Endothelial cell of umbilical vein (primary cell): ENCODE measurements around the gene KREMEN1. TPM values are rescaled to one million over a fixed set of nuclear protein-coding genes. Genes with fewer than 3 reads are reported as not detected.

ENCODE experiments used
- BruUV-seq: library from RNA; stranded (reverse); fragments of 400-500 nt; replicated peaks from 2 replicates; lab custom pipeline; 2021; lab: Mats Ljungman, UMichigan
- CTCF ChIA-PET: fragments of 300-600, 350-600 bp; sonication (Branson Sonifier 250); formaldehyde crosslinking; loops from one replicate; lab custom pipeline; 2021; ENCODE audit warnings: antibody characterized with exemption, inconsistent platforms; lab: Charles Lee
- POLR2A ChIA-PET: fragments of 300-600, 350-600 bp; sonication (Branson Sonifier 250); formaldehyde crosslinking; loops from one replicate; lab custom pipeline; 2021; ENCODE audit warnings: antibody characterized with exemption, inconsistent platforms; lab: Charles Lee
- DNase-seq: peaks from one replicate; pipeline ENCODE4 v3.0.0-alpha.2; 2011; ENCODE audit warnings: low read depth, low spot score
- FAIRE-seq: peaks from 2 replicates; lab custom pipeline; 2011; peaks lifted over from hg19 to GRCh38; lab: Jason Lieb, UNC
- H2AFZ ChIP-seq: 2 replicates; pipeline ENCODE4 v1.6.0; 2012; ENCODE audit warnings: low read depth, low read length, control low read depth, inconsistent platforms
- H3K27ac ChIP-seq: 2 replicates; pipeline ENCODE4 v1.5.1; 2011; ENCODE audit warnings: low read depth, mild to moderate bottlenecking, control low read depth, low read length, moderate library complexity; ENCODE audit not compliant: insufficient read depth
- H3K27me3 ChIP-seq, 2 experiments: 2 replicates each; pipeline versions ENCODE4 v1.6.0 to v1.6.1; 2011; ENCODE audit warnings: low read length in 2 of 2, mixed read lengths in 1 of 2; ENCODE audit not compliant: control insufficient read depth in 2 of 2, insufficient read depth in 2 of 2
- H3K36me3 ChIP-seq, 2 experiments: 2 replicates in 1 of 2; 3 replicates in 1 of 2; pipeline ENCODE4 v1.5.1; 2011; ENCODE audit warnings: low read length in 2 of 2, mild to moderate bottlenecking in 1 of 2, moderate library complexity in 1 of 2; ENCODE audit not compliant: control insufficient read depth in 2 of 2, insufficient read depth in 2 of 2; ENCODE audit errors: extremely low read depth in 1 of 2
- H3K4me1 ChIP-seq: 3 replicates; pipeline ENCODE4 v1.5.1; 2011; ENCODE audit warnings: mild to moderate bottlenecking, low read length; ENCODE audit not compliant: control insufficient read depth, insufficient read depth; ENCODE audit errors: extremely low read depth
- H3K4me2 ChIP-seq: 2 replicates; pipeline ENCODE4 v1.6.1; 2011; ENCODE audit warnings: low read length, control low read depth, mixed read lengths; ENCODE audit not compliant: insufficient read depth
- H3K4me3 ChIP-seq, 3 experiments: fragments of 200-600 bp in 1 of 3; sonication (generic), shearing (Covaris generic) in 1 of 3; replicated peaks in 1 of 3; 2 replicates each; pipeline ENCODE4 v1.5.1; 2011 to 2016; ENCODE audit warnings: control low read depth in 3 of 3, low read length in 3 of 3, mild to moderate bottlenecking in 2 of 3, inconsistent platforms in 1 of 3, low read depth in 1 of 3, moderate library complexity in 1 of 3; ENCODE audit not compliant: insufficient read depth in 1 of 3
- H3K79me2 ChIP-seq: 2 replicates; pipeline ENCODE4 v1.6.0; 2012; ENCODE audit warnings: low read length, inconsistent platforms; ENCODE audit not compliant: control insufficient read depth, insufficient read depth
- H3K9ac ChIP-seq: replicated peaks from 2 replicates; pipeline ENCODE3; 2011; ENCODE audit warnings: low read length, control low read depth; ENCODE audit not compliant: insufficient read depth; ENCODE audit errors: extremely low read depth
- H3K9me1 ChIP-seq: replicated peaks from 3 replicates; pipeline ENCODE4 v1.6.0; 2011; ENCODE audit warnings: mild to moderate bottlenecking, low read length; ENCODE audit not compliant: control insufficient read depth, insufficient read depth; ENCODE audit errors: extremely low read depth
- H3K9me3 ChIP-seq: replicated peaks from 2 replicates; pipeline ENCODE4 v1.5.1; 2012; ENCODE audit warnings: low read length, inconsistent platforms; ENCODE audit not compliant: control insufficient read depth, insufficient read depth
- H4K20me1 ChIP-seq: replicated peaks from 2 replicates; pipeline ENCODE3; 2011; ENCODE audit warnings: mild to moderate bottlenecking, low read length; ENCODE audit not compliant: control insufficient read depth, insufficient read depth; ENCODE audit errors: extremely low read depth
- CTCF ChIP-seq, 2 donors: IDR thresholded peaks; 1 replicate in 1 of 2; 2 replicates in 1 of 2; pipeline ENCODE4 v1.5.1; 2011; ENCODE audit warnings: low read length in 2 of 2, mild to moderate bottlenecking in 2 of 2, moderate library complexity in 2 of 2, control low read depth in 1 of 2, inconsistent platforms in 1 of 2, low read depth in 1 of 2; ENCODE audit not compliant: insufficient read depth in 1 of 2; ENCODE audit errors: extremely low read depth in 1 of 2
- EZH2 ChIP-seq: IDR thresholded peaks from 2 replicates; pipeline ENCODE4 v1.6.1; 2012; ENCODE audit warnings: borderline replicate concordance, low read depth, mild to moderate bottlenecking, moderate library complexity, low read length, inconsistent platforms; ENCODE audit not compliant: severe bottlenecking
- FOS ChIP-seq: IDR thresholded peaks from 2 replicates; pipeline ENCODE4 v1.6.1; 2011; ENCODE audit warnings: mild to moderate bottlenecking, low read length, moderate library complexity, borderline replicate concordance; ENCODE audit not compliant: insufficient read depth
- GATA2 ChIP-seq: IDR thresholded peaks from 2 replicates; pipeline ENCODE4 v1.7.0; 2011; ENCODE audit warnings: low read depth, mild to moderate bottlenecking, moderate library complexity, mixed read lengths, low read length; ENCODE audit not compliant: insufficient read length, insufficient read depth
- JUN ChIP-seq: IDR thresholded peaks from 2 replicates; pipeline ENCODE4 v1.6.1; 2011; ENCODE audit warnings: borderline replicate concordance, low read depth; ENCODE audit not compliant: insufficient read length, insufficient read depth
- MYC ChIP-seq: IDR thresholded peaks from one replicate; pipeline ENCODE4 v1.6.1; 2011; ENCODE audit warnings: mild to moderate bottlenecking, low read depth, low read length
- POLR2A ChIP-seq: IDR thresholded peaks from 2 replicates; pipeline ENCODE4 v1.6.1; 2012; ENCODE audit warnings: low read depth, mild to moderate bottlenecking, control low read depth, low read length
- POLR2AphosphoS5 ChIP-seq: IDR thresholded peaks from 2 replicates; pipeline ENCODE4 v1.6.1; 2012; ENCODE audit warnings: low read depth, mild to moderate bottlenecking, control low read depth, low read length, moderate library complexity; ENCODE audit not compliant: insufficient read depth
- dilution Hi-C: fragments of 300-500 bp; cut with MboI; formaldehyde crosslinking; loops from one replicate; pipeline ENCODE4 v1.15.0; 2019; ENCODE audit warnings: low sequenced_read_pairs; ENCODE audit not compliant: extremely low pct_ligation_motif_present
- intact Hi-C: fragments of 100-400 bp; cut with micrococcal nuclease; formaldehyde crosslinking; loops from one replicate; pipeline ENCODE4 v1.10.0; 2022
- polyA plus RNA-seq, 4 experiments: library from polyadenylated mRNA; depleted of rRNA in 3 of 4; stranded (reverse) in 3 of 4; unstranded in 1 of 4; fragments of >200 nt; gene quantifications; 2 replicates each; pipeline versions ENCODE4 v1.2.1 to v1.2.3, GENCODE V29; 2011 to 2012; ENCODE audit warnings: missing spikeins in 1 of 4
- small RNA-seq: library from RNA; depleted of rRNA; stranded (forward); fragments of <200 nt; gene quantifications from one replicate; pipeline ENCODE3, GENCODE V24; 2012; ENCODE audit warnings: low replicate concordance, low read depth; ENCODE audit not compliant: insufficient read depth, insufficient read length
- total RNA-seq: library from RNA; stranded (reverse); gene quantifications from 2 replicates; pipeline ENCODE4 v1.2.3, GENCODE V29; 2021
- TF ChIP-seq, protein P1 (sequence below): IDR thresholded peaks from 2 replicates; pipeline ENCODE4 v1.6.1; 2011; ENCODE audit not compliant: insufficient read depth, insufficient read length

The KREMEN1 gene
- total and polyA plus RNA-seq, 2 donors (not counting 3 experiments of a cell fraction or from before 2014, with no cell fraction given), result 0.58 to 1.1 TPM

DNA sequence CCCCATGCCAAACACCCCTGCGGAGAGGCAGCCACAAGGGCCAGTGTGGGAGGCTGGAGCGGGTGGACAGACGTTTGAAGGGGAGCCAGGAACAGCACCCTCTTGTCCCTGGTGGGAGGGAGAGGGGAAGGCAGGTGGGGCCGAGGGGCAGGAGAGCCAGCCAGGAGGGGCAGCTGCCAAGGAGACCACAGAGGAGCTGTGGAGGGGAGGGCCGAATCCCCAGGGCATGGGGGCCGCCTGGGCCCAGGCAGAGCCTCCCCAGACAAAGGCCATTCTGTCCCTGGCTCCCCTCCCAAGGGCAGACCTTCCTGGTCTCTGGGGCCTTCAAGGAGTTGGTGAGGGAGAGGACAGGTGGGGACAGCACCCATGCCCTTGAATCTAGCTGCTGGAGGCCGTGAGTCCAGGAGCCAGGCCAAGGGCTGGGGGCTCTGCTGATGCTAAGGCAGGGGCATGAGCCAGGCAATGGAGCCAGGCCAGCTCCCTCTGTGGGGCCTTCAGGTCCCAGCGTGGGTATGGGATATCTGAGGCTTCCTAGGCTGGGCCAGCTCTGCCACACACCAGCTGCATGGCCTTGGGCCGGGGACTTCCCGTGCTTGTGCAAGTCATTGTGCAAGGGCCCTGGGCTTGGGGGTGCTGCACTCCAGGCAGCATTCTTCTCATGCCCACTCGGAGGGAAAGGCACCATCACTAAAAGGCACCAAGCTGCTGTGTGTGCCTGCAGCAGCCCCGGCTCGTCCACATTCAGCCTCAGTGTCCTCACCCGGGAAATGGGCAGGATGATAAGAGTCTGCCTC lies 144.2 kb downstream of the KREMEN1 start:
- POLR2A ChIA-PET, result no interaction called here
- H3K9ac ChIP-seq, result no peak overlapping the region
- no peaks in the 10 kb centered on the region for H3K36me3 ChIP-seq

More for the DNA sequence above, 144.2 kb downstream of the KREMEN1 start:
- CTCF ChIA-PET, result interaction anchor here (1.0 kb wide), 1 partner anchor 14 kb away, joined by 3 read pairs; no protein-coding TSS in a partner anchor
- BruUV-seq, result no TSS peak
- DNase-seq (no peak), FAIRE-seq (no peak)
- no peak overlapping the region for H2AFZ ChIP-seq
- no peaks in the 10 kb centered on the region for H3K4me1 ChIP-seq
- dilution Hi-C loops (no loop called here), intact Hi-C loops (no loop called here)
- H3K4me3 ChIP-seq, result no peak overlapping the region
- H3K9me3 ChIP-seq, result no peaks in the 10 kb centered on the region
- no peaks in the 10 kb centered on the region for H4K20me1 ChIP-seq
- H3K27me3 ChIP-seq, result no peaks in the 10 kb centered on the region
- H3K9me1 ChIP-seq, result no peaks in the 10 kb centered on the region
- no peak overlapping the region for H3K4me2 ChIP-seq
- TF ChIP-seq EZH2 (no peak), CTCF (IDR thresholded peaks at IDR 0.05; ENCODE audit: extremely low read depth in 1 of 2, insufficient read depth in 1 of 2, low read depth in 1 of 2, low read length in 2 of 2) (no peak), GATA2 (no peak), JUN (no peak), POLR2A (no peak), POLR2AphosphoS5 (no peak), MYC (no peak), FOS (no peak)
- TF ChIP-seq, protein P1, sequence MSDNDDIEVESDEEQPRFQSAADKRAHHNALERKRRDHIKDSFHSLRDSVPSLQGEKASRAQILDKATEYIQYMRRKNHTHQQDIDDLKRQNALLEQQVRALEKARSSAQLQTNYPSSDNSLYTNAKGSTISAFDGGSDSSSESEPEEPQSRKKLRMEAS, result no peak
- H3K27ac ChIP-seq, result no peak overlapping the region
- no peaks in the 10 kb centered on the region for H3K79me2 ChIP-seq

Small RNA genes lying within 50 kb of the gene (small RNA-seq; reads per million reads assigned to genes)
- gene RNU6-1219P, result not detected
- gene RNU6-810P, result not detected

Other genes with a start within 250 kb of the KREMEN1 start
- 4.4 and 5.2 TPM in 2 replicates for gene ZNRF3, start 189.5 kb upstream of the KREMEN1 start, total RNA-seq
- 2.7 and 3.4 TPM in 2 replicates for gene ZNRF3, start 189.5 kb upstream of the KREMEN1 start, polyA plus RNA-seq
- not detected in 2 replicates for gene C22orf31, start 11.2 kb upstream of the KREMEN1 start, total RNA-seq
- not detected in 2 replicates for gene C22orf31, start 11.2 kb upstream of the KREMEN1 start, polyA plus RNA-seq
- gene EMID1, start 132.9 kb downstream of the KREMEN1 start, total RNA-seq, result 0.39 and 0.51 TPM in 2 replicates
- 0.56 and 0.75 TPM in 2 replicates for gene EMID1, start 132.9 kb downstream of the KREMEN1 start, polyA plus RNA-seq
- gene RHBDD3, start 194.9 kb downstream of the KREMEN1 start, total RNA-seq, result 31.3 and 36.3 TPM in 2 replicates
- gene RHBDD3, start 194.9 kb downstream of the KREMEN1 start, polyA plus RNA-seq, result 37.2 and 46.0 TPM in 2 replicates
- 302 and 305 TPM in 2 replicates for gene EWSR1, start 195.2 kb downstream of the KREMEN1 start, total RNA-seq
- 563 and 588 TPM in 2 replicates for gene EWSR1, start 195.2 kb downstream of the KREMEN1 start, polyA plus RNA-seq
- 42.1 and 44.0 TPM in 2 replicates for gene GAS2L1, start 233.6 kb downstream of the KREMEN1 start, total RNA-seq
- gene GAS2L1, start 233.6 kb downstream of the KREMEN1 start, polyA plus RNA-seq, result 30.5 and 39.3 TPM in 2 replicates
- gene RASL10A, start 242.7 kb downstream of the KREMEN1 start, total RNA-seq, result 1.3 and 1.9 TPM in 2 replicates
- 1.1 TPM in 2 replicates for gene RASL10A, start 242.7 kb downstream of the KREMEN1 start, polyA plus RNA-seq